DMS114 treated with DMSO at 0.1 percent for 48 hours (cell line): ENCODE data around the gene RNF26.
A peak's percentile ranks its signal among the peaks of the same experiment; 100 is the strongest.

Experiments used
- DNase-seq: peaks from one replicate; lab custom pipeline; 2025; ENCODE audit not compliant: unreplicated experiment; lab: John Stamatoyannopoulos, UW

RNF26 gene

DNA sequence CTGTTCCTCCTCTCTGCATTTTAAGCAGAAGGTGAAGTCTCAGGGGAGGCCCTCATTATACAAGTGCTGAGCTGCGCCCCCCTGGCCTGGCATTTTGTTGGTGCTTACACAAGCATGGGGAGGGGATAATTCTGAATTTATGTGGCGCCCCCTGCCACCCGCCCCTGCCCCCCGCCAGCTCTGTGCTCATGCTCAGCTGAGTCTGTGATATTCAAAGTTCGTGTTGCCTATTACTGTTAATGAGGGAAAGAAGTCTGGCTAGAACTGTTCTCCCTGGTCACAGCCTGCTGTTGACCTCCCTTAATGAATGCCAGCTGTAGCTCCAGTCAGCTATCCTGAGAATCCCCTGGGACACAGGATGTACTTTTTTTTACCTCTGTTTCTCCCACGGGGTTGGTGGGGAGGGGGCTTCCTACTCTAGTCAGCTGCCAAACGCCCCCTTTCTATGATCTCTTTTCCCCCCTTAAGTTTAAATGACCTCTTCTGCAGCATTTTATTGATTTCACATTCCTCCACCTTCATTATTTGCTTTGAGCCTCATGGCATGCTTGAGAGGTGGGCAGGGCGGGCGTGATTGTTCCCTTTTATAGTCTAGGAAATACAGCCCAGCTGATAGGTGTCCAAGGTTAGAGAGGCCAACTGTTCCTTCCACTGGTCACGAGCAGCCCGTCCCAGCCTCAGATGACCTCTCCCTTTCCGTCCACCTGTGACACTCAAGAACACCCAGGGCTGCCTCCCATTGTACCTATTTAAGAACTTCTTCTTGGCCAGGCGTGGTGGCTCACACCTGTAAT lies 35.0 kb downstream of the RNF26 start:
- DNase-seq = no peak

- no peak for DNase-seq
Measured at GRCh38 chr11:119370486-119371046, 36.2 kb downstream of the RNF26 start.

- no peak for DNase-seq
Measured at GRCh38 chr11:119371067-119371601, 36.8 kb downstream of the RNF26 start.

GRCh38 chr11:119371778-119372182 lies 37.5 kb downstream of the RNF26 start:
- DNase-seq = no peak

- no peak for DNase-seq
Measured at GRCh38 chr11:119372260-119373058, 38.1 kb downstream of the RNF26 start.

GRCh38 chr11:119373059-119373920 lies 39.0 kb downstream of the RNF26 start:
- DNase-seq = no peak

DNA sequence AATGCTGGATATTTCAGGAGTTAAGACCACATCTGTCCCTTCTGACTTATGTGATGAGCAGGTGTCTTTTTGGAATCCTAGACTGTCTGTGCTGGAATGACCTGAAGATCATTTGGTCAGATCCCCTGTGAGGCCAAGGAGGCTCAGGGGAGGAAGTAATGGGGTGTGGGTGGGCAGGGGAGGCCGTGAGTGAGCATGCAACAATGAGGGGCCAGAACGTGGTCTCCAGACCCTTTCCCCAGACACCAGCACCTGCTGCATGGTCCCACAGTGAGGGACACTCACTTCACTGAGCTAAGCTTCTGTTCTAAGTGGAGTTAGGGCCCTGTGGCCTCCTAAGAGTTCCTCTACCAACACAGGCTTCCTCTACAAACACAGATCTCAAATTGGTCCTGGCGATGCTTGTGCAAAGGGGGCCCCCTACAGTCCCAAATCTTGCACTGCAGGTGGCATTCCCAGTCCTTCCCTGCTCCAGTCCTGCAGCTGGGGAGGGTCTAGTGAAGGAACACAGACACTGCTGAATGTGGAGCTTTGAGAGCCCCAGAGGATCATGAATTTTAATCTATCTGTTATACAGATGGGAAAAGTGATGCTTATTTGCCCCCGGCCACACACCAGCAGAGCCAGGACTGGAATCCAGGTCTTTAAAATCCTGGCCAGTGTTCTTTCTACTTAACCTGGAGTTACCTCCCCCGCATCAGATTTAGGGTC lies 39.7 kb downstream of the RNF26 start:
- DNase-seq = peak; percentile 22

DNA sequence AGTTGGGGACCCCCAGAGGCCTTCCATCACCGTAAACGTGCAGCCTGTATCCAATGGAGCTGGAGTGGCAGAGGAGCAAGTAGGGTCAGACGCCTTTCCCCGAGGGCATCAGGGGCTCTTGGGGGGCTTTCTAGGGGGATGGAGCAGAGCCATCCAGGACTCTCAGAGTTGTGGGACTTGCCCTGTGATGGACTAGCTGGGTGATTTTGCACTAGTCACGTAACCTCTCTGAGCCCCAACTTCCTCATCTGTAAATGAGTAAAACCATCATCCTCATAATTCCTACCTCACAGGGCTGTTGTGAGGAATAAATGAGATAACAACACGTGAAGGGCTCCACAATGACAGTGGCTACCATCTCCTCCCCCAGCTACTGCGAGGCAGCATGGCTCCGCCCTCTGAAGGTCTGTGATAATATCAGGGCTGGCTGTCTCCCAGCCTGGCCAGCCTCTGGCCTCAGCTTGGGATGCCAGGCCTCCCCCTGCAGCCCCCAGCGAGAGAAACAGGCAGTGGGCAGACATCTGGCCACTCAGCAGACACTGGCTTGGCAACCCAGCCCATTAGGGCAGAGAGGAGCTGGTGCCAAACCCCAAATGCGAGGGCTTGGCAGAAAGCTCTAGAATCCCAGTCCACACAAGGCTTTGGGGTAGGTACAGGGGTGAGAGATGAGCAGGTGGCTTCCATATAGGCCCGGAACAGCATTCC lies 40.5 kb downstream of the RNF26 start:
- no peak for DNase-seq

GRCh38 chr11:119375337-119376196 lies 41.2 kb downstream of the RNF26 start:
- DNase-seq = no peak

DNA sequence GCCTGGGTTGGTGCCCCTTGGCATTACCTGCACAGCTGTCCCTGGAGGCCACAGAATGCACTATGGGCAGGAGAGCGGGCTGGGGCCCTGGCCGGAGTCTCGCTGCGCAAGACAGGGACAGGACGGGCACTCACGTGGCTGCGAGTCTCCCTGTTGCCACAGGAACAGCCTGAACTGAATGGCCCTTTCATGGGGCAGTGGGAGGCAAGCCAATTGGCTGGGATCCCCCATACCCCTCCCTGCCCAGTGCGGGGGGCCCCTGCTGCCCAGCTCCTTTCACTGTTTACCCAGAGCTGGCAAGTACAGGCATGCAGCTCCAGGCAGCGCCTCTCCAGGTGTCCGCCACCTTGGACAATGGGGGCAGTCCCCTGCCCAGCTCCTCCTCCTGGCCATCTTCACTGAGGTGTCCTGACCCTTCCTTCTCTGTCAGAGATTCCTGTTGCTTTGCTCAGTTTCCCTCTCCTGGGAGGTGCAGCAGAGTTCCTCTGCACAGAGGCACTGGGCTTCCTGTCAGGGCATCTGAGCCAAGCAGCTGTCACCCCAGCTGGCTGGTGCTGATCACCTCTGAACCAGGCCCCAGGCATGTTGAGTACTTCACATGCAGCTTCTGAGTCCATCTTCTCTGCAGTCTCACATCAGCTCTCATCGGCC lies 42.0 kb downstream of the RNF26 start:
- no peak for DNase-seq

GRCh38 chr11:119377112-119377901 lies 43.0 kb downstream of the RNF26 start:
- DNase-seq = no peak

DNA sequence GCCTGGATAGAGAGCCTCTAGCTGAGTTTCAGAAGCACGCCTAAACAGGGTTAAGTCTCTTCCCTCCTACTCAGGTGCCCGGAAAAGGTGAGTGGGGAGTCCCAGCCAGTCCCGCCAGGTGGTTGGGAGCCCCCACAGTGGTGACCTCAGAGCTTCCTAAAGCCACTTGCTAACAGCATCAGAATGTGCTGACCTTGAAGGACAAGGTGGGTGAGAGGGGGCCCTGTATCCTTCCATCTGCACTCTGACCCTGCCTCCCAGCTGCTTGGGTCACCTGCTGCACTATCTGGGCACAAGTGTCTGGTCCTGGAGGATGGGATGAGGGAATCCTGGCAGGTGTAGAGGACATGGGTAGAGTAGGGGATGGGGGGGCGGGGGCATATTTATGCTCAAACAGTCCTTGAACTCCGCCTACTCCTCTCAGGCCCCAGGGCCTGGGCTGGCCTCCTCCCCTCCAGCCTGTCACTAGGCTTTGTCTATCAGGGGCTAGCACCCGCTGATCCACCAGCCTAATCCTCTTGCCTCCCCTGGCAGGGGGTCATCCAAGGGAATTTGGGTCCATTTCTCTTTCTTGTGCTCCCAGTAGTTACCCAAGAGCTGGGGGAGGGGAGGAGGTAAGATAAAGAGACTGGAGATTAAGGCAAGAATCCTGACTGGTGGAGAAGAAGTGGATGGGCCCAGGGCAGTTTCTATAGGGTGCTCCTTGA lies 43.8 kb downstream of the RNF26 start:
- no peak for DNase-seq

- no peak for DNase-seq
Measured at GRCh38 chr11:119378851-119379465, 44.6 kb downstream of the RNF26 start.

DNA sequence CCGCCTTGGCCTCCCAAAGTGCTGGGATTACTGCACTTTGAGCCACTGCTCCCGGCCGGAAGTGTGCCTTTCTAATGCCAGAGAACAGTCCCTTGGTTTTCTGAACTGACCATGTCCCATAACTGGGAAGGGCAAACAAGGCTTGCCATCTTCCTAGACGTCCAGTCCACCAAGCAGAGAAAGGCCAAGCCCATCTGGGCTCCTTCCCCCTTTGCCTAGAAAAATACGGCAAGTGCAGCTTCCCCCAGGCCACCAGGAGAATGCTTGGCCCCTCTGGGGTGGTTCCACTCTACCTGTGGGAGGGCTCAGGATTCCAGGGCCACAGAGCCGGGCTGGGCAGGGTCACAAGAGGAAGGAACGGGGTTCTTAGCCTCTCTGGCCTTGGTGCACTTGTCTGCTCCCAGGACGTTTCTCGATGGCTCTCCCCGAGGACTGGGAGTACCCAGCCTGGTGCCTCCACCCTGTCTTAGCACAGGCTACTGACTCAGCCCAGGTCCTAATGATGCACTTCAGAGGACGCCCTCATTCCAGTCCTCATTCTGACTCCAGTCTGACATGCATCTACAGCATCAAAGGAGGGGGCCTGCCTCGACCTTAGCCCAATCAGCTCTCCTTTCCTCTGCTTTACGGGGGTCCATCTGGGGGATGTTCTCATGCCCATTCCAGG lies 46.0 kb downstream of the RNF26 start:
- DNase-seq = no peak

- DNase-seq = no peak
Measured at GRCh38 chr11:119380827-119381180, 46.5 kb downstream of the RNF26 start.
